CD4-positive, alpha-beta T cell treated with Interleukin-4 for 1 hour (primary cell): ENCODE data around the gene GCGR.

Experiments
- DNase-seq, 2 donors: peaks; one replicate each; pipeline ENCODE4 v3.0.0-alpha.2; 2020 to 2022

The GCGR gene

DNA sequence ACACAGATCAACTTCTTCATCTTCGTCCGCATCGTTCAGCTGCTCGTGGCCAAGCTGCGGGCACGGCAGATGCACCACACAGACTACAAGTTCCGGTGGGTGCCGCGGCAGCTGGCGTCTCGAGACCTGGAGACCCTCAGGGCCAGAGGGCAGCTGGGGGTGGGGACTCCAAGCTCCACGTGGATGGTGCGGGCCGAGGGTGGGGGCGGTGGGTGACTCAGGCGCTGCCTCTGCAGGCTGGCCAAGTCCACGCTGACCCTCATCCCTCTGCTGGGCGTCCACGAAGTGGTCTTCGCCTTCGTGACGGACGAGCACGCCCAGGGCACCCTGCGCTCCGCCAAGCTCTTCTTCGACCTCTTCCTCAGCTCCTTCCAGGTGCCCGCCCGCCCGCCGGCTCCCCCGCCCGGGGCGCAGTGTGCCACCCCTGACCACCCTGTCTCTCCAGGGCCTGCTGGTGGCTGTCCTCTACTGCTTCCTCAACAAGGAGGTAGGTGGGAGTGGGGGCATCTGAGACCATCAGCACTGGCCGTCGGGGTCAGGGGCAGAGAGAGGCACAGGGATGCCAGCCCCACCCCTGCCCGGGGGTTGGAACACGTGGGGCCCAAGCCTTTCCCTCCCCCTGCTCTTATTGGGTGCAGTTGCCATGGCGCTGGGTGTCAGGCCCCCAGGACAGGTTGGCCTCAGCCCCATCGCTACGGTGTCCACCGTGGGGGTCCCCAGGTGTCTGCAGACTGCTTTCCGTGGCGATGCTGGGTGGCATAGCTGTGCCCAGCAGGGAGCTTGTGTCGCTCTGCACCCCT, 8.8 kb downstream of the GCGR start:
- no peak for DNase-seq

- DNase-seq, result no peak
These were observed 9.4 kb downstream of the GCGR start for GRCh38 chr17:81813371-81813684.

DNA sequence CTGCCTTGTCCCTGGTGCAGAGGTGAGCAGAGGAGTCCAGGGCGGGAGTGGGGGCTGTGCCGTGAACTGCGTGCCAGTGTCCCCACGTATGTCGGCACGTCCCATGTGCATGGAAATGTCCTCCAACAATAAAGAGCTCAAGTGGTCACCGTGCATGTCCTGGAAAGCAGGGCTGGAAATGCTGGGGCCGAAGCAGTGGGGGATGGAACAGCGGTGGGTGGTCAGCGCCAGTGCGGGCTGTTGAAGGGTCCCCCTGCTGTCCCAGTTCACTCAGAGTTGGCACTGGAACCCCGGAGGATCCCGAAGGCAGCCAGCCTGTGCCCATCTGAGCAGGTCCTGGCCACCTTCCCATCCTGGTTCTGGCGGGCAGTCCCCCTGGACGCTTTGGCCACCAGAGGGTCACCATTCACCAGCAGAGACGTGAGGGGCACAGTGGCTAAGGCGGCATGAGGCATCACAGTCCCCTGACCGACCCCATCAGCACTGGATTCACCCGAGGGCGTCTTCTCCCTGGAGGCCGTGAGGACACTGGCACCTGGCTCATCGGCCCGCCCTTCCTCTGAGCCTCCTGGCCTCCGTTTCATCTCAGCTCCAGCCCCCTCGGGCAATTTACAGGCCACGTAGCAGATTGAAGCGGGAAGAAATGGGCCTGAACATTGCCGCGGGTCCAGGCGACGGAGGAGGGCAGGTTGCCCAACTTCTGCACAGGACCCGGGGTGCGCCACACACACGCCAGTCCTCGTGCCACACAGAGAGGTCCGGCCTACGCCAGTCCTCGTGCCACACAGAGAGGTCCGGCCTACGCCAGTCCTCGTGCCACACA, 10.1 kb downstream of the GCGR start:
- DNase-seq, result no peak

- no peak for DNase-seq
These were observed 11.0 kb downstream of the GCGR start for GRCh38 chr17:81814748-81815645.

GRCh38 chr17:81815646-81815986, 11.7 kb downstream of the GCGR start:
- DNase-seq, result no peak

DNA sequence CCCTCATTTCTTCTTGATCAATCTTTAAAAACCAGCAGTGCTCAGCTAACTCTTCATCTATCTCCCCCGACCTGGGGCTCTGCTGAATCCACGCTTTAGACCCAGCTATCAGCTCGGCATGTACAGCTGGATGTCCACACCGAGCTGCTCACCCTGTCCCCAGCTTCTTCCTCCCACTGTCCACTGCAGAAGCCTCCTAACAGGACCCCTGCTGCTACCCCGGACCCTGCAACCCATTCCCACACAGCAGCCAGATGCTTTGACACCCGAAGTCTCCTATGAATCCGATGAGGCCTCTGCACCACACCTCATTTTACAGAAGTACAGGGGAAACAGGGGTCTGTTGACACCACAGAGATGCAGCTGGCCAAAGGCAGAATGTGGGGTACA, 13.8 kb downstream of the GCGR start:
- no peak for DNase-seq

- DNase-seq, result no peak
These were observed 15.8 kb downstream of the GCGR start for GRCh38 chr17:81819708-81820107.

- DNase-seq, result no peak
These were observed 17.2 kb downstream of the GCGR start for GRCh38 chr17:81821147-81821546.

DNA sequence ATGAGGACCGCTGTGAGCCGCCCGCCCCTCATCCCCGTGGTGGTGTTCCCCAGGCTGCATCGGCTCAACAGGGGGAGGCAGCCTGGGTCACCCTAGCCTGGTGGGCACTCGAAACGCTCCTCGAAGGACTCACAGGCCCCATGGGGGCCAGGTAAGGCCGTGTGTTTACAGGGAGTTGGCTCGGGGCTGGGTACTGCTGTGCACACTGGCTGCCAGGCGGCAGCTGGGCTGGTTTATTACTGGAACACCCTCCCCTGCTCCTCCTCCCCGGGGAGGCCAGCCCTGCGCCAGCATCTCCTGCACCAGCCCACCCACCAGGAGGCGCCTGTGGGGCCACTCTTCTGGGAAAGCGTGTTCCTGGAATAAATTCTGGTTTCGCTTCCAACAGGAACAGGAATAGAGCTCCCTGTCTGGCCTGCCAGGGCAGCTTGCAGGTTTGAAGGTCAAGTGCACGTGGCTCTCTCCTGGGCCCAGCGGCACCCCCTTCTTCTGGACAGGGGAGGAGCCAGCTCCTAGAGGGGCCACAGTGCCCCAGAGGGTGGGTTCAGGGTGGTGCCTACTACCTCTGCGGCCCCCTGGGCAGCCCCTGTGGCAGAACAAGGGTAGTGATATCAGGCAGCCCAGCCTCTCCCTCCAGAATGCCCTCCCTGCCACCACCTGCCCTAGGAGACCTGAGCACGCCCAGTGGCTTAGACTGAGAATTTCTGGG, 17.8 kb downstream of the GCGR start:
- DNase-seq, result no peak

GRCh38 chr17:81822312-81822637, 18.3 kb downstream of the GCGR start:
- no peak for DNase-seq

DNA sequence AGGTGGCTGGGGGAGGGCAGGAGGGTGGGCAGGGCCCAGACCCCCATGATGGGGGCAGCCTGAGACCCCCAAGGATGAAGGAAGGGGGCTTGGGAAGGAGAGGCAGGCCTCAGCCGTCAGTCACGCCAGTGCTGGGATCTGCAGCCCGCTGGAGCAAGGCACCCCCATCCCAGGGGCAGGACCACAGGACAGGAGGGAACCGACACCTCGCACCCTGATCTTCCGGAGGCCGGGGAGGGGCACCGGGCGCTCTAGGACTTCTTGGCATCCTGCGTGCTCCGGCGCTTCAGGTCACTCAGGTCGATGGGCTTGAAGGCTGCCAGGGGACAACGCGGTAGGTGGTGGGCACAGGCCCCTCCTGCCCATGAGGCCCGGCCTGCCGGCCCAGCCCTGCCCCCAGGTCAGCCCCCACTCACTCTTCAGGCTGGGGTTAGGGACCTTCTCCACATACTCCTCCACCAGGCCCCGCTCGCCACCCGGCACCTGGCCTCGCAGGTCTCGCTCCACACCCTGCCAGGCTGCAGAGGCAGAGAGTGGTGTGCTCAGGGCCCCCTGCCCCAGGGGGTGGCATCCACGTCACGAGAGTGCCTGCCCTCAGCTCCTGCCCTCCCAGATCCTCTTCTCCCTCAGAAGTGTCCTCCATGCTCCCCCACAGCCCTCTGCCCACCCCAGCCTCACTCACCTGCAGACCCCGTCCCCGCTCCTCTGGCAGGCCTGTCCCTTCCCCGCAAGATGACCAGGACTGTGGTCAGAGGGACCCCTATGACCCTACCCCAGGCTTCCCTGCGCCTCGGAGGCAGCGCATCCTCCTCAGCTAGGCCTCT, 19.3 kb downstream of the GCGR start:
- DNase-seq, result no peak

GRCh38 chr17:81823820-81824550, 20.0 kb downstream of the GCGR start:
- DNase-seq, result no peak

DNA sequence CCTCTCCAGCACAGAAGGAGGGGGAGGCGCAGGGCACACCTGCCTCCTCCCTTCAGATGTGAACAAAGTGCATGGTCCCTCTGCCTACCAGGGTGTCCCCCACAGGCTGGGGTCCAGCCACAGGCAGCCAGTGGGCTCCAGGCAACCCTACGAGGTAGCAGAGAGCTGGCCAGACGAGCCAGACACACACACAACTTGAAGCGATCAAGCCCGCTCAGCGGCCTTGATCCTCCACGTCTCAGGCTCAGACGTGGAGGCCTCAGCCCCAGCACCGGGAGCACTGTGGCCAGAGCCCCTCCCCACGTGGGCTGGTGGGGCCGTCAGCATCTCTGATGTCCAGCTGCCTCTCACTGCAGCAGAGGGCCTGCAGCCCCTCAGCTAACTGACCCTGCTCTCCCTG, 20.6 kb downstream of the GCGR start:
- DNase-seq, result no peak

GRCh38 chr17:81825841-81826466, 22.0 kb downstream of the GCGR start:
- DNase-seq, result no peak

GRCh38 chr17:81828656-81829055, 24.7 kb downstream of the GCGR start:
- DNase-seq, result no peak

DNA sequence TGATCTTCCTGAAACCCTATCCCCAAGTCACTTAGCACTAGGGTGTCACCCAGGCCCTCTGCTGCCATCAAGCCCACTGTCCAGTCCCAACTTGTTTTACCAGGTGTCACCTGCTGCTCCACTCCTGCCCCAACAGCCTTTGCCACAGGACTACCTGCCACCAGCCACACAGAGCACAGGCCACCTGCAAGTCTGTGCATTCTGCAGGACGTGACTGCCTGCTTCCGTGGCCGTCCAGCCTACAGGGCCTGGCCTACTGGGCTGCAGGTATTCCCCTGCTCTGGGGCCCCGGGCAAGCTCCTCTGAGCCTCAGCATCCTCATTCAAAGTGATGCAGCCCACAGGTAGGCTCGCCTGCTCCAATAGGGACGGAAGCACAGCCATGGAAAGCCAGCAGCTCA, 25.9 kb downstream of the GCGR start:
- DNase-seq, result no peak

- DNase-seq, result no peak
These were observed 27.6 kb downstream of the GCGR start for GRCh38 chr17:81831563-81831956.

- DNase-seq, result peak; percentile 44 to 45
These were observed 28.1 kb downstream of the GCGR start for GRCh38 chr17:81831957-81832607.

DNA sequence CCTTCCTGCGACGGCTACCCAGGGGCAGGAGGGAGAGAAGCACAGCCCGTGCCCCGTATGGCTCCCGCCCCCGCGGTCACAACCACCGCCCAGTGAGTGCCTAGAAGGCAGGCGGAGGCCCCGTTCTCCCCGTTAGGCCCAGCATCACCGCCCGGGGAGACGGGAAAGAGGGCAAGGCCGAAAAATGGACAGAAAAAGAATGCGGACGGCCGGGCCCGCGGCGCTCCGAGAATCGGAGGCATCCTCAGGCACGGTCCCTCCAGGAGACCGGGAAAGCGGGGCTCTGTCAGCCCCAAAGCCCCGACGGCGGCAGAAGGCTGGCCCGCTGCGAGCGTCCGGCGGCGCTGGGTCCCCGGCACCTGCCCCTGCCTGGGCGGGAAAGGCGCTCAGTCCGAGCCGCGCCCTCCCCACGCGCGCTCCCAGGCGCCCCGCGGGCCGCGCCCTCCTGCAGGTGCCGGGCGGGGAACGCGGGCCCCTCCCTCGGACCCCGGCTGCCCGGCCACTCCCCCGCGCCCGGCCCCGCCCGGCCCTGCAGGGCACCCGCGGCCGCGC, 28.7 kb downstream of the GCGR start:
- DNase-seq, result no peak
